Colon (tissue), 2 donors: ENCODE data around the gene BMP5.
"Not testable (repeated sequence)": the region's sequence is repeated elsewhere in the genome, so short reads cannot be mapped to it uniquely, and the experiment has no call there.

Source experiments
- FAIRE-seq: peaks from 2 replicates; lab custom pipeline; 2012; peaks lifted over from hg19 to GRCh38; lab: Jason Lieb, UNC
- donor health status: control.
- donor health status: control.

Gene BMP5

GRCh38 chr6:55875400-55875799 is at the start of gene BMP5:
Gene BMP5 (minus strand): TSS chr6:55875590. CDS start chr6:55874865, 725 bp downstream.
- no peak for FAIRE-seq

GRCh38 chr6:55922406-55922805 is 47.0 kb upstream of the BMP5 start:
- FAIRE-seq = peak; percentile 33

- FAIRE-seq = no peak
Observed at GRCh38 chr6:55919716-55920308, 44.4 kb upstream of the BMP5 start.

- no peak for FAIRE-seq
Observed at GRCh38 chr6:55918639-55919038, 43.2 kb upstream of the BMP5 start.

GRCh38 chr6:55917751-55918415 is 42.5 kb upstream of the BMP5 start:
- no peak for FAIRE-seq

- no peak for FAIRE-seq
Observed at GRCh38 chr6:55916188-55916587, 40.8 kb upstream of the BMP5 start.

GRCh38 chr6:55913228-55914195 is 38.1 kb upstream of the BMP5 start:
- no peak for FAIRE-seq

- FAIRE-seq = not testable (repeated sequence)
Observed at GRCh38 chr6:55910466-55910865, 35.1 kb upstream of the BMP5 start.

- FAIRE-seq = not testable (repeated sequence)
Observed at GRCh38 chr6:55909911-55910310, 34.5 kb upstream of the BMP5 start.

- FAIRE-seq = no peak
Observed at GRCh38 chr6:55902796-55903195, 27.4 kb upstream of the BMP5 start.

GRCh38 chr6:55901765-55902270 is 26.4 kb upstream of the BMP5 start:
- no peak for FAIRE-seq

- no peak for FAIRE-seq
Observed at GRCh38 chr6:55898342-55898741, 23.0 kb upstream of the BMP5 start.

GRCh38 chr6:55897346-55897745 is 22.0 kb upstream of the BMP5 start:
- no peak for FAIRE-seq

GRCh38 chr6:55895972-55896730 is 20.8 kb upstream of the BMP5 start:
- FAIRE-seq = no peak

- no peak for FAIRE-seq
Observed at GRCh38 chr6:55892749-55893357, 17.5 kb upstream of the BMP5 start.

GRCh38 chr6:55888917-55889316 is 13.5 kb upstream of the BMP5 start:
- no peak for FAIRE-seq

- peak; percentile 58 for FAIRE-seq
Observed at GRCh38 chr6:55886185-55886836, 10.9 kb upstream of the BMP5 start.

GRCh38 chr6:55882718-55883569 is 7.6 kb upstream of the BMP5 start:
- no peak for FAIRE-seq

- no peak for FAIRE-seq
Observed at GRCh38 chr6:55877283-55877682, 1.9 kb upstream of the BMP5 start.

GRCh38 chr6:55874316-55874715 is 1.1 kb downstream of the BMP5 start:
- no peak for FAIRE-seq
